Measurements from ENCODE around the gene NDUFA5.

The NDUFA5 gene

DNA sequence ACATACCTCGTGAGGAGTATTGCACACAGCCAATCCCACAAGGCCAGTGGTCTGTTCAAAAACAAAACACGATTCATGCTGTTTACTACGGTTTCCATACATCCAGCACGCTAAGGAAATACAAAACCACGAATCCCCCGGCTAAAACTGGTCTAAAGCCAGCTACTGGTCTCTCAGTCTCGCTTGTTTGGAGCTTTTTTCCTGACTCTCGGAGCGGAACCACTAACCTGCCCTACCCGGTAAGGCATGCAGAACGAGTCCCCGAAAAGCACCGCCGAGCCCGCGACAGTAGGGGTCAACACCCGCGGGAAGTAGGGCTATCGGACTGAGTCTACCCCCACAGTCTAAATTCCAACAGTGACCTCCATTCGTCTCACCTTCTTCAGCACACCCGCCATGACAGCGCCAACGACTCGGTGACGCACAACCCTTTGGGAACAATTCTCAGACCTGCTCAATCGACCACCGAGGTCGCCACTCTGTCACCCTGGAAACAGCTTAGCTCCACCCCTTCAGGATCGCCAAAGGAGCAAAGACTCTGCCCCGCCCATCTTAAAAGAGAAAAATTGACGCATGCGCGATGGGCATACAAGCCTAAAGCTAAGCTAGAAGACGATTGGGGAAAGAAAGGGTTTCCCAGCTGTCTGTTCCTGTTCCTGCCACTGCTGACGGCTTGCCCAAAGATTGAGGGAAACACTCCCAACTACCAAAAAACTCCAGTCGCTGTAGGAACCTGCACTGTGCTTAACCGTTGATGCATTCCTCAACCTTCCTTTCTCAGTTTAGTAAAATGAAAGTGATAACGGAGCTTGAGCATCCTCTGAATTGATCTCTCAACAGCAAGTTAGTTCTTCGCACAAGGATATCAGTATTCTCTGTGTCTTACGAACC, at the start of gene NDUFA5:
Gene NDUFA5 (minus strand): TSS at position 421 of the 891 bp plus-strand sequence. CDS start 23 bp downstream, at position 398.
- FAIRE-seq (peak; percentile 92), DNase-seq (ENCODE audit: low spot score) (peak; percentile 97)

- DNase-seq (ENCODE audit: low spot score) (no peak), FAIRE-seq (no peak)
Measured at GRCh38 chr7:123604739-123605138, 47.1 kb upstream of the NDUFA5 start.

DNA sequence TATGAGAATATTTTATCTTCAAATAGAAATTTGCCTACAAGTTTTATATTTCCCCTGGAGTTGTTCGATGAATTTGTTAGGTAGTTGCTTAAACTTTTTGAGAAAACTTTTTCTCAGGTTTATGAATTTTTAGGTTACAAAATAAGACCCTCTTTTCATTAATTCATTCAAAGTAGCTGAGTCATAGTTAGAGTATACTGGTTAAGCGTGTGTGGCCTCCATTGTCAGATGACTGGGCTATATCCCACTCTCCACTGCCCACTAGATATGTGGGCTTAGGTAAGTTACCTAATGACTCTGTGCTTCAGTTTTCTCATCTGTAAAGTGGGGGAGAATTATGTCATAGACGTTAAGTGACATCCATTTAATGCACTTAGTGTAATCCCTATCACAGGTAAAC, 45.0 kb upstream of the NDUFA5 start:
- FAIRE-seq (no peak), DNase-seq (ENCODE audit: low spot score) (no peak)

GRCh38 chr7:123601530-123601929, 43.9 kb upstream of the NDUFA5 start, which contains the start of gene ASB15:
ASB15 (plus strand) TSS chr7:123601821; CDS start chr7:123614503, 12,682 bp downstream.
- DNase-seq (ENCODE audit: low spot score) (no peak), FAIRE-seq (no peak)

DNA sequence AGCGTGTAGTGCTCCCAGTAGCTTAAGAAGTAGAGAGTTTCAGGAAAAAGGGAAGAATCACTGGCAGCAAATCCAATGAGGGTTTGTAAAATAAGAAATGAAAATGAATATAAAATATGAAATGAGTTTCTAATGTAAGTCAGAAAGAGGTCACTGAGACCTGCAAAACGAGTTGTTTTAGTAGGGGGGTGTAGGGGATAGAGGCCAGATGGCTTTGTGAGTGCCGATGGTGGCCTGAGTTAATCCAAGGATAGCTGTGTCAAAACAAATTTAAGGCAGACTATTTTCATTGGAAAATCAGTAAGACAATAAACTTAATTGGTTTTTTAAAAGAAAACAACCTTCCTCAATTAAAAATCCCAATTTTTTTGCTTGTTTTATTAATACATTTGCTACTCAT, 43.3 kb upstream of the NDUFA5 start:
- FAIRE-seq: no peak

GRCh38 chr7:123599766-123600165, 42.1 kb upstream of the NDUFA5 start:
- DNase-seq (ENCODE audit: low spot score): no peak

More for the DNA sequence above, 43.3 kb upstream of the NDUFA5 start:
- DNase-seq (ENCODE audit: low spot score): no peak

DNA sequence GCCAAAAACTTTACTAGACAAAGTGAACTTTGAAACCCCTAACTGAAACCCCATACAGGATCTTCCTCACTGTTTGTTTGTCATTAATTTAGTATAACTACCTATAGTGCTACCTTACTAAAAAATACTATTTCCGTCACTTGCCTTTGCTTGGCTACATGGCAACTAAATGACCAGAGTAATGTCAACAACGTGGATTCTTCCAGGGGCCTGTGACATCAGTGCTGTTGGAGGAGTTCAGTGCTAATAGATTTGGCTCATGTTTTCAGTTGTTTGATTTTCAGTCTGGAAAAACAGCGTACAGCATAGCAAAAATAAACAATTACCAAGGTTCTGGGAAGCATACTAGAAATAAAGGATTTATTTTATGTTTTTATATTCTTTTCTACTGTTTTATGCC, 41.0 kb upstream of the NDUFA5 start:
- no peak for DNase-seq (ENCODE audit: low spot score)
- no peak for FAIRE-seq

More at GRCh38 chr7:123599766-123600165, 42.1 kb upstream of the NDUFA5 start:
- no peak for FAIRE-seq

DNA sequence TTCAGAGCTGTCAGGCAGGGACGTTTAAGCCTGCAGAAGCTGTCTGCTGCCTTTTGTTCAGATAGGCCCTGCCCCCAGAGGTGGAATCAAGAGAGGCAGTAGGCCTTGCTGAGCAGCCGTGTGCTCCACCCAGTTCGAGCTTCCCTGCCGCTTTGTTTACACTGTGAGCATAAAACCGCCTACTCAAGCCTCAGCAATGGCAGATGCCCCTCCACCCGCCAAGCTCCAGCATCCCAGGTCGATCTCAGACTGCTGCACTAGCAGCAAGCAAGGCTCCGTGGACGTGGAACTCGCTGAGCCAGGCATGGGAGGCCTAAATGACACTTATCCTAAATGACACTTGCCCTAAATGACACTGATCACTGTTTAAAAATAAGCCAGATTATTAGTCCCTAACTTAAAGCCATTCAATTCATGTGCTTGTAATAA, 37.2 kb upstream of the NDUFA5 start:
- no peak for DNase-seq (ENCODE audit: low spot score)
- FAIRE-seq: no peak

DNA sequence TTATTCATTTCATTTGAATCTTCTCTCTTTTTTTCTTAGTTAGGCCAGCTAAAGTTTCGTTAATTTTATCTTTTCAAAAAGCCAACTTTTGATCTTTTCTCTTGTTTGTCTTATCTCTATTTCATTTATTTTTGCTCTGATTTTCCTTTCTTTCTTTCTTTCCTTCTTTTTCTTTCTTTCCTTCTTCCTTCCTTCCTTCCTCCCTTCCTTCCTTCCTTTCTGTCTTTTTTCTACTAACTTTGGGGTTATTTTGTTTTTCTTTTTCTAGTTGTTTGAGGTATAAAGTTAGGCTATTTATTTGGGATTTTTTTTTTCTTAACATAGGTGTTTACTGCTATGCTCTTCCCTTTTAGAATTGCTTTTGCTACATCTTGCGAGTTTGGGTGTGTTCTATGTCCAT, 30.8 kb upstream of the NDUFA5 start:
- no peak for DNase-seq (ENCODE audit: low spot score)
- FAIRE-seq: no peak

- DNase-seq (ENCODE audit: low spot score) (no peak), FAIRE-seq (no peak)
Measured at GRCh38 chr7:123583821-123584220, 26.2 kb upstream of the NDUFA5 start.

DNA sequence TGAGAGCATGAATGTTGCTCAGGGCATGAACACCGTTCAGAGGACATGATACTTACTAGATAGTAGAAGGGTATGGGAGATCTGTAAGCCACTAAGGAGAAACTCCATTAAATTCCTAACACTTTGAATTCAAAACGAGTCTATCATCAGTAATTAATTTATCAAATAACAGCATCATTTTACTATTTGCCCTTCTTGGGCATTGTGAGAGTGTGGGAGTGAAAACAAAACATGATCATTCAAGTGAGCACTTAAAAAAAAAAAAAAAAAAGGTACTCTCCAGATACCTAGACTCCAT, 23.5 kb upstream of the NDUFA5 start:
- FAIRE-seq (no peak), DNase-seq (ENCODE audit: low spot score) (no peak)

- FAIRE-seq: no peak
- no peak for DNase-seq (ENCODE audit: low spot score)
Measured at GRCh38 chr7:123580406-123581161, 23.0 kb upstream of the NDUFA5 start.

DNA sequence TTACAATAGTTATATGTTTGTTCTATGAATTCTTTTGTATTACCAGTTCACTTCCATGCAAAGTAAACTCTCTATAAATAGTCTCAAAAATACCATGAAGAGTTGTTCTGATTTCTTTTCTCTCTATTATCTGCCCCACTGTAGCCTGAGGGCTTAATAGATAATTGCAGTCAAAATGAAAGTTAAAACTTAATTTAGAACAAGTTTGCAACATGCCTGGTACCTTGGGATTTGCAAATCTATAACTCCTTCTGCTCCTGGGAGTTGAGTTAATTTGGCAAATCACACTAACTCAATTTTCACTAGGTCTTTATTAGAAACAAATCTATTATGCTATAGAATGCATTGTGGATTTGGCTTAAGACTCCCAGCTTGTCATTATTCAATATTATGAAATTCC, 21.8 kb upstream of the NDUFA5 start:
- DNase-seq (ENCODE audit: low spot score): no peak
- FAIRE-seq: no peak

DNA sequence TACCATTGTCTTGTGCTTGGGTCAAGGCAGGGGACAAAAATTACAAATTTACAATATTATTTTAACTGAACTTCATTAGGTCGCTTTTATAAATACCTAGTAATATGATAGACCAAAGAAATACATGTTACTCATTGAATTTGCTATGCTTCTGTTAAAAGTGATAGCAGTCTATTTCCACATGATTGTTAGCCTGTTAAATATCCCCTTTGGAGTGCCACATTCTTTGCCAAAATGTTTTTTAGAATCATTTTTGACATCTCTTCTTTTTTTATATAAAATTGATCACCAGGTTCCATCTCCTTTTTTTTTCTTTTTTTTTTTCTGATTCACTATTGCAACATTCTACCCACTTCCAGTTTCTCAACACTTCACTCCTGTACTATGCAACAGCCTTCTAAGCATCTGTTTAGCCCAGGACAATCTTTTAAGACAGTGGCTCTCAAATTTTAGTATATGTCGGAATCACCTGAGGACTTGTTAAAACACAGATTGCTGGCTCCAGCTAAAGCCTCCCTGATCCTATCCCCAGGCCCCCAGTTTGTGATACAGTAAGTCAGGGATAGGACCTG, 16.4 kb upstream of the NDUFA5 start:
- no peak for FAIRE-seq
- no peak for DNase-seq (ENCODE audit: low spot score)

DNA sequence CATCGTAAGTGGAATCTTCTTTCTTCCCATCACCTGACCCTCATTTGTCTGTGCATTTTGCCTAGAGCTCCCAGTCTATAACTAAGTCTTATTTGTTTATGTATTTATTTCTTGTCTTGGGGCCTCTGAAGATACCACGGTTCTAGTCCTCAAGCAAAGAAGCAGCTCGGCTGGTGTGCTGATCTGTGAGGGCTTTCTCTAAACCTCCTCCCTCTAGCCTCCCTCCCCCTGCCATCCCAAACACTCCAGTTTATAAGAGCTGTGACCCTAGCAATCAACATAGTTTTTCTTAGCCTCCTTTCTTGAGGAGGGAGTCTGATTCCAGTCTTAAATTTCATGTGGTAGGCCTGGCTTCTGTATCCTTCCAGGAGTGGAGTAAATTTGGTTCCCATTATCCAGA, 15.7 kb upstream of the NDUFA5 start:
- FAIRE-seq (no peak), DNase-seq (ENCODE audit: low spot score) (no peak)

DNA sequence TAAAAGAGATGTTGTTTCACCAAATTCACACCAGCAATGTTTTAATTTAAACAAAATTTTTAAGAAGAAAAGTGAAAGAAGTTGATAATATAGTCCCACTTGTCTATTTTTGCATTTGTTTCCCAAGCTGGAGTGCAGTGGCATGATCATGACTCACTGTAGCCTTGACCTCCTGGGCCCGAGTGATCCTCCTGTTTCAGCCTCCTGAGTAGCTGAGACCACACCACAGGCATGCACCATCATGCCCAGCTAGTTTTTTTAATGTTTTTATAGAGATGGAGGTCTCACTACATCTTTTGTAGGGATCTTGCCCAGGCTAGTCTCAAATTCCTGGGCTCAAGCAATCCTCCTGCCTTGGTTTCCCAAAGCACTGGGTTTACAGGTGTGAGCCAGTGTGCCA, 14.1 kb upstream of the NDUFA5 start:
- no peak for DNase-seq (ENCODE audit: low spot score)
- no peak for FAIRE-seq

- FAIRE-seq (no peak), DNase-seq (ENCODE audit: low spot score) (no peak)
Measured at GRCh38 chr7:123571187-123571586, 13.6 kb upstream of the NDUFA5 start.

DNA sequence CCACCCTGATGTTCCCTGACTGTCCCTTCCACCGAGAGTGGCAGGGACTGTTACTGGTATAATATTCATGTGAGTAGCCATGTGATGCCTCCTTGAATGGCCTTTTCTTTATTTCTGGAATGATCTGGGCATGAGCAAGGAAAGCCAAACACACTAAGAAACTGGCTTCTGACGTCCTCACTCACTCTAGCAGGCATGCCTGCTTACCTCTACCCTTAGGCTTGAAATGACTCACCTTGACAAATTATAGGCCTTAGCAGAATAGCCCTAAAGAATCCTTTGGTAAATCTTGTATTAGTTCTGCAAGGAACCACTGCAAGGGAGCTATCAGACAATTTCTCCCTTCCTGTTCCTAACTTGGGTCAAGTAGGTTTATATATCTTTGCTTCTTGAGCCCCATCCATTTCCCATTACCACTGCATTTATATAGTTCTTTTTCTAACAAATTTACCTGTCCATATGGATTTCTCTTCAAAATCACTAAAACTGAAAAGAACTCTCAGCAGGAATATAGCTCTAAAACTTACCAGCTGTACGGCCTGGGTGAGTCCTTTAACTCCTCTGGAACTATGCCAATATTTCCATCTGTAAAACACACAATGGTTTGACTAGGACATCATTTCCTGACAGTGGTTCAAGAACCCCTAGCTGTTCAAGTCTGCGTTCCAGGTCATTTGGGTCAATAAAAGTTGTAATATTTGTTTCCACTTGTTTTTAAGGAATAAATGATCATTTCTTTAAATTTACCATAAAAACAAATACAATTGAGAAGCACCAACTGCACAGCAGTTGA, 13.0 kb upstream of the NDUFA5 start:
- DNase-seq (ENCODE audit: low spot score) (no peak), FAIRE-seq (no peak)

GRCh38 chr7:123569352-123570010, 11.9 kb upstream of the NDUFA5 start:
- no peak for FAIRE-seq
- no peak for DNase-seq (ENCODE audit: low spot score)

DNA sequence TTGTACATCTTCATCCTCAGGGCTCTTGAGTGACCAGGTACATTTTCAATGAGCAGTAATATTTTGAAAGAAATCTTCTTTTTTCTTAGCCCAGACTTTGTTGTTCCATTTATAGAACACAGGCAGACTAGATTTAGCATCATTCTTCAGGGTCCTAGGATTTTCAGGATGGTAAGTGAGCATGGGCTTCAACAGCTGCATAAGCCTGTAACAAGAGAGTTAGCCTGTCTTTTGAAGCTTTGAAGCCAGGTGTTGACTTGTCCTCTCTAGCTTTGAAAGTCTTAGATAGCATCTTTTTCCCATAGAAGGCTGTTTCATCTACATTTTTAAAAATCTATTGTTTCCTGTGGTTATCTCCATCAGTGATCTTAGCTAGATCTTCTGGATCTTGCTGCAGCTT, 4.5 kb upstream of the NDUFA5 start:
- DNase-seq (ENCODE audit: low spot score) (no peak), FAIRE-seq (no peak)
